Measurements from ENCODE around the gene XRRA1.
A peak's percentile ranks its signal among the peaks of the same experiment; 100 is the strongest.

The XRRA1 gene

DNA sequence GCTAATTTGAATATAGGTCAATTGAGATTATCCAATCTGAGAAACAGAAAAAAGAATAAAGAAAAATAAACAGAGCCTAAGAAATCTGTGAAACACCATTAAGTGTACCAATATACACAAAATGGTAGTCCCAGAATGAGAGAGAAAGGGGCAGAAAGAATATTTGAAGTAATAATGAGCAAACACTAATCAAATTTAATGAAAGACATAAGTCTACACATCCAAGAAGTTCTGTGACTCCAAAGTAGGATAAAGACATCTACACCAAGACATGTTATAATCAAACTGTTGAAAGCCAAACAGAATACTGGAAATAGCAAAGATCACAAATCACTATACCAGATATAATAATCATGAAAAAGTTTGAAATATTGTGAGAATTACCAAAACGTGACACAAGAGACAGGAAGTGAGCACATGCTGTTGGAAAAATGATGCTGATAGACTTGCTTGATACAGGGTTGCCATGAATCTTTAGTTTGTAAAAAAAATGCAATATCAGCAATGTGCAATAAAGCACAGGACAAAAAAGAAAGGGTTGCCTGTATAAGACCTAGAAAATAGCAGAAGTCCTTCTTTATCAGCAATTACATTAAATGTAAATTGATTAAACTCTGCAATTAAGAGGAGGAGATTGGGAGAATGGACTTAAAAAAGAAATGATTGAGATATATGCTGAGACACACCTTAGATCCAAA, 124.5 kb downstream of the XRRA1 start:
- H3K27ac ChIP-seq (ENCODE audit: low read length): no peak overlapping the region
- no peak overlapping the region for H3K4me3 ChIP-seq (ENCODE audit: low read depth in 1 of 2, low read length in 2 of 2)
- H3K4me1 ChIP-seq (ENCODE audit: control insufficient read depth in 1 of 2, insufficient read depth in 2 of 2, low read length in 2 of 2): peaks cover 0 to 22% of the 10 kb centered on the region in 2 donors
- H3K27me3 ChIP-seq (ENCODE audit: low read depth, low read length): no peaks in the 10 kb centered on the region
- H3K9me3 ChIP-seq (ENCODE audit: control insufficient read depth in 1 of 2, low read length in 2 of 2): peaks cover 3 to 4% of the 10 kb centered on the region in 2 donors
- H3K36me3 ChIP-seq (ENCODE audit: control insufficient read depth in 1 of 2, insufficient read depth in 2 of 2, low read length in 2 of 2): peaks cover 3 to 5% of the 10 kb centered on the region in 2 donors

DNA sequence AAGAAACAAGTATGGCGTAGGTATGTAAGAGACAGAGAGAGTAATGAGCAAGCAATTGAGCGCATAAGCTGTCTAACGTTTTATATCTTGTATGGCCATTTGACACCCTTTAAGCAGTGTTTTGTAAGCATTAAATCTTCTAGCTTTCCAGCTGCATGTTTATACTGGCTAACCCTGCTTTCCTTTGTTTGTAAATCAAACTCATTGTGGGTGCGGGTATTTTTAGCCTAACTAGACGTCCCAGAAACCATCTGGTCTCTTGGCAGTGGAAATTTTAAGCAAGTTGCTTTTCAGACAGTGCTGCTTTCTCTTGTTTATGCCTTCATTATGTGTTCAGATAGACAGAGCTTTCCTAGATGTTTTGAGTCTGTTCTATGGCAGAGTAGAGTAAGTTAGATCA, 126.7 kb downstream of the XRRA1 start:
- Histone ChIP-seq H3K27ac (ENCODE audit: low read length) (peak overlapping the region; percentile 87), H3K36me3 (ENCODE audit: control insufficient read depth in 1 of 2, insufficient read depth in 2 of 2, low read length in 2 of 2) (peaks cover 5 to 13% of the 10 kb centered on the region in 2 donors), H3K27me3 (ENCODE audit: low read depth, low read length) (no peaks in the 10 kb centered on the region), H3K9me3 (ENCODE audit: control insufficient read depth in 1 of 2, low read length in 2 of 2) (peaks cover 3 to 4% of the 10 kb centered on the region in 2 donors), H3K4me1 (ENCODE audit: control insufficient read depth in 1 of 2, insufficient read depth in 2 of 2, low read length in 2 of 2) (peaks cover 0 to 26% of the 10 kb centered on the region in 2 donors), H3K4me3 (ENCODE audit: low read depth in 1 of 2, low read length in 2 of 2) (no peak overlapping the region)

DNA sequence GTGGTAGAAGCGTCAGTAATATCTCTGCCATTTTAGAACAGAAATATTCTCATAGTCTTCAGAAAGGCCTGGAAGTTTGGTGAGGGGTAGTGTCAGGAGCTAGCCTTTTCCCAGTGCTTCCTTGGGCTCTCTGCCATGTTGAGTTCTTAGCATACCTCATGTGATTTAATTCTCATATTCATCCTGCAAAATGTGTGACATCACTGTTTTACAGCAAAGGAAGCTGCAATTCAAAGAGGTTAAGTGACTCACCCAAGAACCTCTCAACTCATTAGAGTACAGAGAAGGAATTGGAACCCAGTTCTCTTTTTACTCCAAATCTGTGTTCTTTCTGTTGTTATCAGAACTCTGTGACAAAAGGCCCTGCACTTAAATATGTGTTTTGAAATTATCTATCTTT, 128.1 kb downstream of the XRRA1 start:
- Histone ChIP-seq H3K9me3 (ENCODE audit: control insufficient read depth in 1 of 2, low read length in 2 of 2) (peaks cover 3 to 4% of the 10 kb centered on the region in 2 donors), H3K4me3 (ENCODE audit: low read depth in 1 of 2, low read length in 2 of 2) (no peak overlapping the region), H3K27ac (ENCODE audit: low read length) (no peak overlapping the region), H3K36me3 (ENCODE audit: control insufficient read depth in 1 of 2, insufficient read depth in 2 of 2, low read length in 2 of 2) (peaks cover 5 to 13% of the 10 kb centered on the region in 2 donors), H3K4me1 (ENCODE audit: control insufficient read depth in 1 of 2, insufficient read depth in 2 of 2, low read length in 2 of 2) (peaks cover 0 to 26% of the 10 kb centered on the region in 2 donors), H3K27me3 (ENCODE audit: low read depth, low read length) (no peaks in the 10 kb centered on the region)

DNA sequence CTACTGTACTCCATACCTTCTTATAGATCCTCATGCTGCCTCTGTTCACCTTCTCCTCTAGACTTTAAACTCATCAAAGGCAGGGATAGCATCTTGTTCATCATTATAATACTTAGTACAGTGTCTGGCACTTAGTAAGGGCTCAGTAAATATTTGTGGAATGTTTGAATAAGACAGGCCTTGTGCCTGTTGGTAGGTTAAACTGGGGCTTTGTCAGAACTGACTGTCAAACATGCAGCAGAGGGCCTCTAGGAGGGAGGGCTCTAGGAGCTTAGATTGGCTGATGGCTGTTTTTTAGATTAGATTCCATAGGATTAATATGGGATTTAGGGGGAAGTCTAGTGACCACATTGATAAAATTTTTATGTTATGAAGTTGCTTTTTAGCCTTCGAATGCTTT, 129.5 kb downstream of the XRRA1 start:
- Histone ChIP-seq H3K4me1 (ENCODE audit: control insufficient read depth in 1 of 2, insufficient read depth in 2 of 2, low read length in 2 of 2) (peaks cover 0 to 26% of the 10 kb centered on the region in 2 donors), H3K4me3 (ENCODE audit: low read depth in 1 of 2, low read length in 2 of 2) (no peak overlapping the region)

DNA sequence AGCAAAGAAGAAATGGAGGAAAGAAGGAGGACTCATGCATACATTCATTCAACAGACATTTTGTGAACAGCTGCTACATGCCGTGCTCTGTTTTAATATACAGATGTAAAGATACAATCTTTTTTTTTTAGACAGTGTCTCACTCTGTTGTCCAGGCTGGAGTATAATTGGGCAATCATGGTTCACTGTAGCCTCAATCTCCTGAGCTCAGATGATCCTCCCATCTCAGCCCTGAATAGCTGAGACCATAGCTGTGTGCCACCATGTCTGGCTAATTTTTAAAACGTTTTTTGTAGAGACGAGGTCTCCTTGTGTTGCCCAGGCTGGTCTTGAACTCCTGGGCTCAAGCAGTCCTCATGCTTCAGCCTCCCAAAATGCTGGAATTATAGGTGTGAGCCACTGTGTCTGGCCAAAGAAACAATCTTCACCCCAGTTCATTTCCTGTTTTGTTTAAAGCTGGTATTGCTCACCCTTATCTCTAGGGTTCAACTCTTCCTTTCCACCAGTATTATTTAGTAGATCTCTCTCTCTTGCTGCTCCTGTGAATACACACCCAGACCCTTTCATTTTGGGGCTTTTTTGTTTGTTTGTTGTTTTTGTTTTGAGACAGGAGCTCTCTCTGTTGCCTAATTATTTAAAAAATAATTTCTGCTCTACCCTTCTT, 130.5 kb downstream of the XRRA1 start:
- no peak overlapping the region for H3K27ac ChIP-seq (ENCODE audit: low read length)

More for the DNA sequence above, 129.5 kb downstream of the XRRA1 start:
- Histone ChIP-seq H3K27ac (ENCODE audit: low read length) (no peak overlapping the region), H3K9me3 (ENCODE audit: control insufficient read depth in 1 of 2, low read length in 2 of 2) (peaks cover 1 to 3% of the 10 kb centered on the region in 2 donors), H3K27me3 (ENCODE audit: low read depth, low read length) (no peaks in the 10 kb centered on the region), H3K36me3 (ENCODE audit: control insufficient read depth in 1 of 2, insufficient read depth in 2 of 2, low read length in 2 of 2) (peaks cover under 1 to 13% of the 10 kb centered on the region in 2 donors)

DNA sequence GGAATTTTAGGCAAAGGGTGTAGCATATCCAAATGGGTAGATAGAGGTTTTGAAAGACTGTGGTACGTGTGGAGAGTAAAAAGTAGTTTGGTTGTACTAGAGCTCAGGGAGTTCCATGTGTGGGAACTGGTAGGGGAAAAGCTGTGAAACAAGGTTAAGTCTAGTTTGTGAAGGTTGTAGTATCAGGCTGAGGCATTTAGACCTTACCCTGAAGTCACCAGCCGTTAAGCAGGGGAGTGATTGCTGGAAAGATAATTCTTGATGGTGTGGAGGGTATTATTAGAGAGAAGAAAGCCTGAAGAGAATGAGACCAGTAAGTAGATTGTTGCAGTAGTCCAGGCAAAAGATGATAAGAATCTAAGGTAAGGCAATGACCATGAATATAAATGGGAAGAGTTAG, 132.2 kb downstream of the XRRA1 start:
- Histone ChIP-seq H3K4me1 (ENCODE audit: control insufficient read depth in 1 of 2, insufficient read depth in 2 of 2, low read length in 2 of 2) (peaks cover 0 to 14% of the 10 kb centered on the region in 2 donors), H3K36me3 (ENCODE audit: control insufficient read depth in 1 of 2, insufficient read depth in 2 of 2, low read length in 2 of 2) (peaks cover 0 to 10% of the 10 kb centered on the region in 2 donors), H3K9me3 (ENCODE audit: control insufficient read depth in 1 of 2, low read length in 2 of 2) (no peaks in the 10 kb centered on the region), H3K4me3 (ENCODE audit: low read depth in 1 of 2, low read length in 2 of 2) (no peak overlapping the region), H3K27me3 (ENCODE audit: low read depth, low read length) (no peaks in the 10 kb centered on the region), H3K27ac (ENCODE audit: low read length) (no peak overlapping the region)

More for the DNA sequence above, 130.5 kb downstream of the XRRA1 start:
- Histone ChIP-seq H3K4me1 (ENCODE audit: control insufficient read depth in 1 of 2, insufficient read depth in 2 of 2, low read length in 2 of 2) (peaks cover 0 to 26% of the 10 kb centered on the region in 2 donors), H3K36me3 (ENCODE audit: control insufficient read depth in 1 of 2, insufficient read depth in 2 of 2, low read length in 2 of 2) (peaks cover 0 to 13% of the 10 kb centered on the region in 2 donors), H3K4me3 (ENCODE audit: low read depth in 1 of 2, low read length in 2 of 2) (no peak overlapping the region), H3K27me3 (ENCODE audit: low read depth, low read length) (no peaks in the 10 kb centered on the region), H3K9me3 (ENCODE audit: control insufficient read depth in 1 of 2, low read length in 2 of 2) (no peaks in the 10 kb centered on the region)

DNA sequence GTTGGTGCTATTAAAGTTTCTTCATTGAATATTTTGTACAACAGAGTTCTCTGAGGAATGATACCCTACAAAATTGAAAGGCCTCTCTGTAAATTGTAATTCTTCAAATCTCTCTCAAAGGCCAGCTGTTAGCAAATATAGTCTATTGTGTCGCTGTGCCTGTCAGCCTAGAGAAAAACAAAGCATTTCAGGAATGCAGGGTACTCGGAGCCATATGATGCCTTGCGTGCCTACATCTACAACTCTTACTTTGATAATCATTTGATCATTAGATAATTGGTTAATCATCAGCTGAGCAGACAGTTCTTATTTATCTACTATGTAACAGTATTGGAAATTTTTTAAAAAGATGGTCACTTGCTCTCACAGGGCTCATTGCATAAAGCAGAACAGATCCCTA, 132.9 kb downstream of the XRRA1 start:
- H3K4me3 ChIP-seq (ENCODE audit: low read depth in 1 of 2, low read length in 2 of 2): no peak overlapping the region
- H3K27me3 ChIP-seq (ENCODE audit: low read depth, low read length): no peaks in the 10 kb centered on the region
- H3K27ac ChIP-seq (ENCODE audit: low read length): no peak overlapping the region
- peaks cover 0 to 11% of the 10 kb centered on the region in 2 donors for H3K36me3 ChIP-seq (ENCODE audit: control insufficient read depth in 1 of 2, insufficient read depth in 2 of 2, low read length in 2 of 2)
- no peaks in the 10 kb centered on the region for H3K9me3 ChIP-seq (ENCODE audit: control insufficient read depth in 1 of 2, low read length in 2 of 2)
- H3K4me1 ChIP-seq (ENCODE audit: control insufficient read depth in 1 of 2, insufficient read depth in 2 of 2, low read length in 2 of 2): peaks cover 0 to 10% of the 10 kb centered on the region in 2 donors

DNA sequence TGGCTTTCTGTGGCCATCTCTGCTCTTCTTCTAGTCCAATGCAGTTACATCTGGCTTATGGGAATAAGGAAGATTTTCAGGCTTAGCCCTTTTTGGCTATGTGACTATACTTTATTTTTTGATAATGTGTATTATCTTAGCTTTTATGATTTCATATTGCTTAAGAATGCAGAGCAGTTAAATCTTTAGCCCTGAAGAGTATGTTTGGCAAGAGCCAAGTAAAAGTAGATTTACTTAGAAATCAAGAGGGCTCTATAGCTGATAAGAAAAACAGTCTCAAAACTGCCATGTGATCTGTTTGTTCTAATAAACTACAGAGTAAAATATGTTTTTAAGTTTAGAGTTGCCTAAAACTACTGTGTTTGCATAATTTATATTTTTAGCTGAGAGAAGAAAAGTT, 139.1 kb downstream of the XRRA1 start:
- no peaks in the 10 kb centered on the region for H3K27me3 ChIP-seq (ENCODE audit: low read depth, low read length)
- no peaks in the 10 kb centered on the region for H3K9me3 ChIP-seq (ENCODE audit: control insufficient read depth in 1 of 2, low read length in 2 of 2)
- no peaks in the 10 kb centered on the region for H3K4me1 ChIP-seq (ENCODE audit: control insufficient read depth in 1 of 2, insufficient read depth in 2 of 2, low read length in 2 of 2)
- H3K4me3 ChIP-seq (ENCODE audit: low read depth in 1 of 2, low read length in 2 of 2): no peak overlapping the region
- peaks cover 0 to 5% of the 10 kb centered on the region in 2 donors for H3K36me3 ChIP-seq (ENCODE audit: control insufficient read depth in 1 of 2, insufficient read depth in 2 of 2, low read length in 2 of 2)
- H3K27ac ChIP-seq (ENCODE audit: low read length): no peak overlapping the region

DNA sequence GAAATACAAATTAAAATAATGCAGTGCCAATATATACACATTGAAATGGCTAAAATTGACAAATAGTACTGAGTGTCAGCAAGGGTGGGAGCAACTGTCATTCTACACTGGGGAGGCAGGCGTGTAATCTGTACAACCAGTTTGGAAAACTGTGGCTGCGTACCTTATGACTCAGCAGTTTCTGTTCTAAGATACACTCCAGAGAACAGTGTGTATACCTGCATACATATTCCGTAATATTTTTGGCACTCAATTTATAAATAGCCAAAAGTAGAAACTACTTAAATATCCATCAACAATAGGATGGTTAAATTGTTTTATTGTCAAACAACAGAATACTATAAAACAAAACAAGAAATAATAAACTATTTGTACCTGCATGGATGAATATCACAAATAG, 142.6 kb downstream of the XRRA1 start:
- Histone ChIP-seq H3K4me3 (ENCODE audit: low read depth in 1 of 2, low read length in 2 of 2) (no peak overlapping the region), H3K36me3 (ENCODE audit: control insufficient read depth in 1 of 2, insufficient read depth in 2 of 2, low read length in 2 of 2) (peaks cover 0 to 5% of the 10 kb centered on the region in 2 donors), H3K9me3 (ENCODE audit: control insufficient read depth in 1 of 2, low read length in 2 of 2) (no peaks in the 10 kb centered on the region), H3K4me1 (ENCODE audit: control insufficient read depth in 1 of 2, insufficient read depth in 2 of 2, low read length in 2 of 2) (no peaks in the 10 kb centered on the region), H3K27me3 (ENCODE audit: low read depth, low read length) (no peaks in the 10 kb centered on the region), H3K27ac (ENCODE audit: low read length) (no peak overlapping the region)

DNA sequence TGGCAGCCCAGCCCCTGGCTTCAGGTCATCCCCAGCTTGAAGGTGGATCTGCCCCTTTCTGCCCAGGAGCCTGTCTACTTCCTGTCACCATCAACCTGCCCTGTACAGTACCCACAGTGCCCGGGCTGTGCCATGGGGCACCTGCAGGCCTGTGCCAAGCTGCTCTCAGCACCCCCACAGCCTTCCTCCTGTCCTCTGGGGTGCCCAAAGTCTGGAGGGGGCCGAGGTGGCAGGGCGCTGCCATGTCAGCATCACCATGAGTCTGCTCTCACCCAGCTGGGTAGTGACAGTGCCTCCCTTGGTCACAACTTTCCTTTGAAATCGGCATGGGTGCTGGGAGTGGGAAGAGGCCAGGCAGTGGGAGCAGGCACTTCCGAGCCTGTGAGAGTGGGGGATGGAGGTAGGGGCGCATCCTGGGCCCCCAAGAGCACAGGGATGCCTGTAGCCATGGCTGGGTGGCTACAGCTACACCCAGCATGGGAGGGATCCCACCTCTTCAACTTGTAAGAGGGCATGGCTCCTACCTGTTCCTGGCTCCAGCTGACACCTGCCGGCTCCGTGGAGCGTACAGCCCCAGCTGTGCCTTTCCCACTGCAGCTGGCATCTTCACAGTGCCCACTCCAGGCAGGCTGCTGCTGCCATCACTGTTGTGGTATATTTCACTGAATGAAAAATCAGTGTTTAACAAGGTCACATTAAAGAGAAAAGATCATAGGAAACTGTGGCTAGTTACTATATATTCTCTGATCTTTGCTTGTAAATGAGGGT, 157.4 kb downstream of the XRRA1 start:
- H3K4me1 ChIP-seq (ENCODE audit: control insufficient read depth in 1 of 2, insufficient read depth in 2 of 2, low read length in 2 of 2): no peaks in the 10 kb centered on the region
- H3K4me3 ChIP-seq (ENCODE audit: low read depth in 1 of 2, low read length in 2 of 2): no peak overlapping the region
- H3K9me3 ChIP-seq (ENCODE audit: control insufficient read depth in 1 of 2, low read length in 2 of 2): no peaks in the 10 kb centered on the region
- H3K27ac ChIP-seq (ENCODE audit: low read length): no peak overlapping the region
- peaks cover 29 to 45% of the 10 kb centered on the region in 2 donors for H3K36me3 ChIP-seq (ENCODE audit: control insufficient read depth in 1 of 2, insufficient read depth in 2 of 2, low read length in 2 of 2)
- H3K27me3 ChIP-seq (ENCODE audit: low read depth, low read length): no peaks in the 10 kb centered on the region
